HUDEP-2 (cell line): ENCODE results near the gene RXRG.

Source experiments
- DNase-seq, 76 experiments: peaks; one replicate each; lab custom pipeline; 2025; ENCODE audit not compliant: unreplicated experiment in 76 of 76; lab: John Stamatoyannopoulos, UW

Gene RXRG

DNA sequence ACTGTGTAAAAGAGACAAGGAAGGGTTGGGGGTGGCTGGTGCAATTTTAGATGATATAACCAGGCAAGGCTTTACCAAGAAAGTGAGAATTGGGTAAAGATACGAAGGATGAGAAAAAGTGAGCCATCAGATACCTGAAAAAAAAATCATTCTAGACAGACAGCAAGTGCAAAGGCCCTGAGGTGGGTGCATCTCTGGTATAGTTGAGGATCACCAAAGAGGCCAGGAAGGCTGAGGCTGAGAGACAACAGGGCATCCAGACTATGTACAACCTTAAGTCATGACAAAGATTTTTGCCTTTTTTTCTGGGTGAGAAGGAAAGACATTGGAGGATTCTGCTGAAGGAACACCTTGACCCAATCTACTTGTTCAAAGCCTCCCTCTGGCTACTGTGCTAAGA lies 29.9 kb downstream of the RXRG start:
- DNase-seq: no peak

- DNase-seq: no peak
These were observed 30.3 kb downstream of the RXRG start for GRCh38 chr1:165414620-165415019.

DNA sequence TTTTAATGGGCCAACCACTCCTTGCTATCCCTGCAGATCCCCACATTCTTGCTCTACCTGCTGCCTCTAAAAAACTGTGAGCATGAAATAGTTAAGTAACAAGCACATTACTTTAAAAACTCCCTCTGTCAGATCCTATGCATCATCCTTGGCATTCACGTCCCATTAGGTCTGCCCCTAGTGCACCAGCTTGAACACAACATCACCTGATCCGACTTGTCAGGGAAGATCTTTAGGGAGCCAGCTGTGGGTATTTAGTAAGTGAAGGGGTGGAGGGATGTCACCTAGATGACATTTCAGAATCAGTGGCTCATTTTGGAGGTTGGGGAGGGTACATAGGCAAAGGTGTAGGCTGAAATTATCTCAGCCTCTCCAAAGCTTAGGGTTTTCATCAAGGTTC lies 33.5 kb downstream of the RXRG start:
- no peak for DNase-seq

GRCh38 chr1:165409657-165410358 lies 35.1 kb downstream of the RXRG start:
- DNase-seq: no peak

- peak in 10 of 76 experiments; percentile 2 to 34 (median 14) for DNase-seq
These were observed 36.4 kb downstream of the RXRG start for GRCh38 chr1:165408518-165408917.

DNA sequence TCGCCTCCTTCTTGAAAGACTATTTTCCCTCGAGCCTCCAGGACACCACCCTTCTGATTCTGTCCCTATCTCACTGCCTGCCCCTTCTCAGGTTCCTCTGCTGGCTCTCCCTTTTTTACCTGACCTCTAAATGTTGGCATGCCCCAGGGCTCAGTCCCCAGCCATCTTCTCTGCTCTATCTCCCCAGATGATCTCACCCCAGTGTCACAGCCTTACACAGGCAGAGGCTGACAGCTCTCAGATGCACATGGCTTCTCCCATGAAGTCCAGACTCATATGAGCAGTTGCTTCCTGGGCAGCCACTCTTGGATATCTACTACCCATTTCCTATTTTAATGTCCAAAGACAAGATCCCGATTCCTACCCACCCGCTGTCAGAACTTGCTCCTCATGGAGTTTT lies 37.5 kb downstream of the RXRG start:
- no peak for DNase-seq

- DNase-seq: peak in 8 of 76 experiments; percentile 0 to 13 (median 3)
These were observed 41.0 kb downstream of the RXRG start for GRCh38 chr1:165403835-165404482.

DNA sequence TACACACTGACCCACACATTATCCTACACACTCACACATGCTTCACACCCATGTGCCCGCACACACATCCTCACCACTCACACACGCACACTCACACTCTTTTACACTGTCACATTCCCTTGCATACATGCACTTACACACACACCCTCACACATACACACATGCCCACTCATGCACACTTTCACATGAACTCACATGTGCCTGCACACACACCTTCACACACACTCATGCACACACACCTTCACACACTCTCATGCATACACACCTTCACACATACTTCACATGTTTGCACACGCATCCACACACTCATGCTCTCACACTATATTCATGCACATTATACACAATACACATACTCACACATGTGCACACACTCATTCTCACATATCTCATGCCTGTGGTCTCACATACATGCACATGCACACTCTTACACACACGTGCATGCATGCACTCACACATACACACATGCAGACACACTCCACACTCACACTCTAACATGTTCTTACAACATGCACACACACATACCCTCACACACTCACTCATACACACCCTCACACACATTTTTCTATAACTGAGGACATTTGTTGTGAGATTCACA lies 42.3 kb downstream of the RXRG start:
- no peak for DNase-seq

DNA sequence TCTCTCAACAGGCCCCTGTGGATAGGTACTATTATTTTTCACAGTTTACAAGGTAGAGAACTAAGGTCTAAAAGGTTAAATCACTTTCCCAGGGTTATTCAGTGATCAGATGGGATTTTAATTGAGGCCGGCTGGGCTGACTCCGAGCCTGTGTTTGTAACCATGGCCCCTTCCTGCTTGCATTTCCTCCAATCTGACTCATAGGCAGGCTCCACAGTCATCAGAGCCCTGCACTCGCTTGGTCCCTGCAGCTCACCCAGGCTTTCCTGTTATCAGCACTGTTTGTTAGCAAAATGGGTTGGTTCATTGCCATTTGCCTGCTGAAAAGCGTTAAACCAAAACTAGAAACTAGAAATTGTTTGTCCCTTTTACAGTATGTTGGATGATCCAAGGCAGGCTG lies 47.0 kb downstream of the RXRG start:
- no peak for DNase-seq

DNA sequence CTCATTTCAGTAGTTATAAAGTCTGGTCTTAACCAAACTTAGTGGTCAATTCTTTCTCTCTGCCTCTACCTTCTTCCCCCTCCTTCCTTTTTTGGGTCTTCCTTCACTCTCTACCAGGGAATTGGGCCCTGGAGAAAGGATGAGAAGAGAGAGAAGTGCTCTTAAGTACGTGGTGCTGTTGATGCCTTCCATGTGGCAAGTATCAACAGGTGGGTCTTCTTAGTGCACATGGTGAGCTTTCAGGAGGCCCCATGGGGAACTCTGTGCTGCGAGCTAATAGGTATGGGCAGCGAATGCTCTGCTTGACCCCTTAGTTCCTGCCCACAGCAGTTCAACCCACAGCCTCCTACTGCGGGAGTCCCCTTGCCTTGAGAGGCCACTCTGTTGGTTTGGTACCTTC lies 49.0 kb downstream of the RXRG start:
- no peak for DNase-seq

DNA sequence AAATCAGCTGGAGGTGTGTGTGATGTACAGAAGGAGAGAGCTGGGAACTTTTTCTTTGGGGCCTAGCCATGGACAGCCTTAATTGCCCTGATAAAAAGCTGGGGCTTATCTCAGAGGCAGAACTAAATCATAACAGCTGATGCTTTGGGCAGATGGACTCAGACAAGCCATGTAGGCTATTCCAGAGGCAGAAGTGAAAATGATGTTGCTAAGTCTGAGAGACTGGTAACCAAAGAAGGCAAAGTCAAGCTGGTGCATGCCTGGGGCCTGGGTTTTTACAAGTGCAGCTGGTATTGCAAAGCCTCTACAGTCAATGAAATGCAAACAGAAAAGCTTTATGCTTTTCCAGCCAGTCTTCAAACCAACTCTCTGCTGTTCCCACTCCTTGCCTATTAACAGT lies 49.4 kb downstream of the RXRG start:
- no peak for DNase-seq

DNA sequence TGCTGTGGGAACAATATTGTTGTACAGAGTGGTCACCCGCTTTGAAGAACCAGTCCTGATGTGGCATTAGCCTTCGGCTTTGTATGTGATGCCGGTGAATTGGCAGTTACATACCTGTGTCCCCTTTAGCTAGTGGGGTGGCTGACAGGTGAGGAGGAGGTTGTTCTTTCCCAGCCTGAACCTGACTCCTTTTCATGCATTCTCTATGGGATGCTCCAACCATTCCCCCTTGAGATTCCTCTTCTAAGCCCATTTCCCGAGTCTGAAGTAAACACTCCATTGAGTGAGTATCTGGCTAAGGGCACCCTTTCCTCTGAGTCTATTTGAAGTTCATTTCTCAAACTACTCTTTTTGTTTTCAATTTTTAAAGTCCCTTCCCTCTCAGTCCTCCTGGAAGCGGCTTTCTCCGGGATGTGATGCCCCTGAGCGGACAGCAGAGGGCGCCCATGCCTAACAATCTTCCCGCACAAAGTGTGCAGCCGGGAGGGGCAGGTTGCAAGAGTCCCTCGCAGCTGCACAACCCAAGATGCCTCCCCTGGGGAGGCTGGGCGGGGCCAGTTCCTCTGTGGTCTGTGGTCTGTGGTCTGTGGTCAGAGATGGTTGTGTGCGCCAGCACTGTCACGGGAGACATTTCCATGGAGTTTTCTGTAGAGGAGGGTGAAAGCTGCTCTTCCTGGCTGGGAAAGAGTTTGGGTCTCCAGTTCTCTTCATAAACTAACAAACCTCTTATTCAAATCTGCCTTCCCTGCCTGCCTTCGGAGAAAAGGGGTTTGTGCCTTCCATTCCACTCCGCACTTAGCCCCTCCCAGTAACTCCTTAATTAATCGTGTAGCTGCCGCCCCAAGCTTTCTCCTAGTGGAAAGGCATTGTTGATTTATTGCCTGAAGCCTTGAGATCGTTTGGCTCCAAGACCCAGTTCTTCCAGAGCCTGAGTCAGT lies 52.0 kb downstream of the RXRG start:
- peak in 70 of 76 experiments; percentile 6 to 80 (median 54) for DNase-seq

- no peak for DNase-seq
These were observed 55.3 kb downstream of the RXRG start for GRCh38 chr1:165389609-165390008.

GRCh38 chr1:165387961-165388360 lies 57.0 kb downstream of the RXRG start:
- DNase-seq: no peak

DNA sequence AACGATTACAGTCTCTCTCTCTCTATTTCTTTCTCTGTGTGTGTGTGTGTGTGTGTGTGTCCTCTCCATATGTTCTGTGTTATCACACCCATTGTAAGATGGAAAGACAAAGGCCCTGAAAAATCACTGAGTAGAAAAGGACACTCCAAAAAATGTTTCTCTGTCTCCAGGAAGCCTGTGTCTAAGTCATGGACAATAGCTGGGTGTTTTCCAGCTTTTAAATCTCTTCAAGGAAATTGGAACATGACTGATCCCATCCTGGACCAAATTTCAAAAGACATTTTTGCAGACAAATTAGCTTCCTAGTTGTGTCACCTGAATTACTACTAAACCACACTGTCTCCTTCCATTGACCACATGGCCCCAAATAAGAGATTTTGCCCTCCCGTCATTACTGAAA lies 57.4 kb downstream of the RXRG start:
- DNase-seq: no peak

- no peak for DNase-seq
These were observed 61.1 kb downstream of the RXRG start for GRCh38 chr1:165383599-165384405.

GRCh38 chr1:165383067-165383466 lies 61.9 kb downstream of the RXRG start:
- DNase-seq: no peak

GRCh38 chr1:165381745-165382505 lies 63.0 kb downstream of the RXRG start:
- DNase-seq: no peak

DNA sequence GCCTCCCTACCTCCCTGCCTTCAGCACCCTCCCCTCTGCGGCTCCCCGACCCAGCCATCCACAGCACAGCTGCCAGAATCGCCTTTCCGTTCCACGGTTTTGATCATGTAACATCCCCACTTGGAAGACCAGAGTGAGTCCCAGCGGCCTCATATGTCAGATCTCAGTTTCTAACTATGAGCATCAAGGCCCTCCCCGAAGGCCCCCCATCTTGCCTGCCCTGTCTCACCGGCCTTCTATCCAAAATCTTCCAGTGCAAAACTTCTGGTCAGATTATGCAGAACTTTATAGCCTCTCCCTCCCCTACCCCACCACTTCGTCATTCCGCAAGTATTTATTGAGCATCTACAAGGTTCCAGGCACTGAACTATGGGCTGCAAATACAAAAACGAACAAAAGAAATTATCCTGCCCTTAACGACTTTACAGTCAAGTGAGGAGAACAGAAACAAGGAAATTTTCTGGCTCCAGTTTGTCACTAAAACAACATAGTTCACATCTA lies 68.1 kb downstream of the RXRG start:
- DNase-seq: no peak
